HG02763 (cell line): ENCODE measurements around the gene PAH.

ENCODE experiments used
- ATAC-seq: cut with Tn5 transposase; IDR thresholded peaks from one replicate; pipeline ENCODE4 v1.9.1; 2021; ENCODE audit warnings: mild to moderate bottlenecking, moderate library complexity; ENCODE audit not compliant: unreplicated experiment

PAH gene

DNA sequence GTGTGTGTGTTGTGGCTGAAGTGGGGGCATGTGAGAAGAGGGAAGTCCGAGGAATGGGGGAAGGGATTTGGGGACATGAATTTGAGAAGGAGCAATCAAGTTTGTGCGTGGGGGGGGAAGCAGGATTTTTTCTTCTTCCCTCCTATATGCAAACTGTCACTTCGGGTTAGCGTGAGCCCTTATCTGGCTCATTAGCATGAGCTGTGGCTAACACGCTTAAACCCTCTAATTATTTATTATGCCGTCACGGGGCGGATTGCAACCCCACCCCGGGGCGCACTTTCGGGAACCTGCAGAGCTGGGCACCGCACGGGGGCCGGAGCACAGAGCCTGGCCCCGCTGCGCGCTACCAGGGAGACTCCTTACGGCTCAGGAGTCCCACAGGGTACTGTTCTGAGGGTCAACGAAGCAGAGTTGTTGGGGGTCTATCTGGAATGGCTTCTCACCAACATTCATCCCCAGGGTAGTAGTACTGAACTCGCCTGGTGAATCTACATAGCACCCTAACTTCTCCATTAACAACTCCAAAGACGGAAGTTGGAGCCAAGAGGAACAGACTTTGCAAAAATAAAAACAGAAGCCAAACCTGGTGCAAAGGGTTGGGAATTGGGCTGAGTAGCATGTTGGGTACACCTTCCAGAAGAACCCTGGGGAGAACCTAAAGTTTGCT lies 34.0 kb upstream of the PAH start:
- ATAC-seq, result no peak

DNA sequence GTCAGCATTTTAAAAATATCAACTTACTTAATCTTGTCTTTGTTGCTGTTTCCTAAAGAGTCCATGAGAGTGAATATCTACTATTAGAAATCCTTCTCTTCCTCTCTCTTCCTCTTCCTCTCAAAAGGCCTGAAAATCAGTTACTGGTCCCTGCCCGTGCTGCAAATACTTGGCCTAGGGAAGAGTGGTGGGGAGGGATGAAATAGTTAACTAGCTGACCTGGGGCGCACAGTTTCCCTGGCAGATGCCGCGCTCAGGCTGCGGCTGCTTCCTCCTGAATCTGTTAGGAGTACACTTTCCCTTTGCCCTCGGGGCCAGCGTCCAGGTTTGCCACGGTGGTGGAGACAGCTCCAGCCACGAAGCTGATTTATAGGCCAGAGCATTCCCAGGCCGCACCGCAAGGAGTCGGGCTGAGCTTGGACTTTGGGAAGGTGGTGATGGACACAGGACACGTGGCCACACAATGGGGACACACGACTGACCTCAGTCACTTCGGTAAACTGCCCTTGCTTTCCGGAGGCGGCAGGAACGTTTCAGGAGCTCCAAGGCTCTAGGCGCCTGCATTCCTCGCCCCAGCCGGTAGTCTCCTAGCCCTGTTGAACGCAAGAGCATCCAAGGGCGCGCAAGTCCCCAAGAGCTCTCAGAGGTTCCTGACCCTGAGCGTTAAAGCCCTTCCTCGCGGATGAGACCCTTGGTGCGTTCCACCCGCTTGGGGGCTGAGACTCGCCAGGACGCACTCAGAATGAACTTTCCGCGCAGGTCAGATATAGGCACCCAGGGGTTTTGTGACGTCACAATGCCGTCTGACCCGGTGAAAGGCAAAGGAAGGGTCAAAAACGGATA lies 33.3 kb upstream of the PAH start:
- ATAC-seq, result no peak

DNA sequence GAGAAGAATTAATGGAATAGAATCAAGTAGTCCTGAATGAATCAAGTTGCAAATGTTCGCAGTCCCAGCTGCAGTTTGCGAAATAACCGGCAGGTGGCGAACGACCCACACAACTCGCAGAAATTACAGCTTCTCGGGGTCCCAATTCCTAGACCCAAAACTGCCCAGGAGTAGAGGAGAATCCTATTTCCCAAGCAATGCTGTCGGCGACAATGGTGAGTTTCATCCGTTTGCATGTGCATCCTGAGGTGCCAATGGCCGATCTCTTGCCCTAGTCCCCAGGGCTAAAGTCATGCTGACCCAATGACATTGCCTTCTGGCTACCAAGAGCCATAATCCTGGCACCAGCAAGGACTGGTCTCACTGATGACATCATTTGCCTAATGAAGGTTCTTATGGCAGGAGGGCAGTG lies 31.9 kb upstream of the PAH start:
- no peak for ATAC-seq

DNA sequence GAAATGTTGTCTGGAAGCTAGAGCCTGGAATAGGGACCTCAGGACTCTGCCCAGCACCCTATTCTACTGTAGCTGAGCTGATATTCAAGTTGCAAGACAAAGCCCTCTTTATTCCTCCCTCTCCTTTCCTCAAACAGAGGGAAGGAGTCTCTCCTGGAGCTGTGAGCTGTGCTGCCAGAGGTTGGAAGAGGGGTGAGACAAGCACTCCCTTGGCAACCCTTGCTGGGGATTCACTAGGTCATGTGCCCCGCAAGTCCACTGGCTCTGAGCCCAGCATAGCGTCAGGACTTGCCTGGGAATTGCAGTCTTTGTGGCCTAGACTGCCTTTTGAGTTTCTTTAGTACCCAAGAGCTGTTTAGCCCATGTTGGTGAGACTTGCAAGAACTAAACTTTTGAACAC lies 29.0 kb upstream of the PAH start:
- ATAC-seq, result no peak

DNA sequence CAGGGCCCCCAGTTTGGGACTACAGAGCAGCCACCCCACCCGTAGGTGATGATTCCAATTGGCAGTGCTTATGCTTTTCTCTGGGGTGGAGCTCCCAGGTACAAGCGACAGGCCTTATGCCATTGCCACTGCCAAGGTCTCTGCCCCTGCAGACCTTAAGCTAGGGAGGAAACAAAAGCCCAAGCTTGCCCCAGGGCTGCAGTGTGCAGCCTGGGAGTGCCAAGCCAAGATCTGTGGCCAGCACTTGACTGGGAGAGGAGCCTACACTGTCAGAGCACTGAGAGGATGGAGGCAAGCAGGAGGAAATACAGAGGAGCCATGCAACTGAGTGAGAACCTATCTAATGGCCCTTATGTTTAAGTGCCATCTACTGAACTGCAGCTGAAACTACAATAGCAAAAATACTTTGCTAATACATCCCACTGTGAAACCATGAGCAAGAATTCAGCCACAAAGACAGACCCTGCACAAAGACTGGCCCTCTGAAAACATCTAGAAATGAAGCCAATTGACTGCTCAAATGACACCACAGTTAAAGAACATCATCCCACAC lies 22.7 kb upstream of the PAH start:
- ATAC-seq, result no peak

DNA sequence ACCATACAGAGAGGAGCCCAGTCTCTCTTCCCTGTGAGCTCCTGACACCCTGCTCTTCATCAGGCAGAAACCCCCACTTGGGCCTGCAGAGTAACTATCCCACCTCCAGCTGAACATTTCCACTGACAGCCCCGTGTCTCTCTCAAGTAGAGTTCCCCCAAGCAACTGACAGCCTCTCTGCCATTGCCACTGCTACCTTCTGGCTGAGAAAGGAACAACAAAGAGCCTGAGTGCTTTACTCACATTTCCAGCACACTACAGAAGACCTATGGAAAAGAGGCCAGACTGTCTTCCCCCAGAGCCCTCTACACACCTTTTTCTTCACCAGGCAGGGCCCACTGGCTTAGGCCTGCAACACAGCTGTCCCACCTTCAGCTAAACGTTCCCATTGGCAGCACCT lies 22.0 kb upstream of the PAH start:
- ATAC-seq, result no peak

DNA sequence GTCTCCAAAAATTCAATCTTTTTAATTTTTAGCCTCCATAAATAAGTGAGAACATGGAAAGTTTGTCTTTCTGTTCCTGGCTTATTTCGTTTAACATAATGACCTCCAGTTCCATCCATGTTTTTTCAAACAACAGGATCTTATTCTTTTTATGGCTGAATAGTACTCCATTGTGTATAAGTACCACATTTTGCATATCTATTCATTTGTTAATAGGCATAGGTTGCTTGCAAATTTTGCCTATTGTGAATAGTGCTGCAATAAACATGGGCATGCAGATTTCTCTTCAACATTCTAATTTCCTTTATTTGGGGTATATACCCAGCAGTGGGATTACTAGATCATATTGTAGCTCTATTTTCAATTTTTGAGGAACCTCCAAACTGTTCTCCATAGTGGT lies 16.1 kb upstream of the PAH start:
- ATAC-seq, result no peak

DNA sequence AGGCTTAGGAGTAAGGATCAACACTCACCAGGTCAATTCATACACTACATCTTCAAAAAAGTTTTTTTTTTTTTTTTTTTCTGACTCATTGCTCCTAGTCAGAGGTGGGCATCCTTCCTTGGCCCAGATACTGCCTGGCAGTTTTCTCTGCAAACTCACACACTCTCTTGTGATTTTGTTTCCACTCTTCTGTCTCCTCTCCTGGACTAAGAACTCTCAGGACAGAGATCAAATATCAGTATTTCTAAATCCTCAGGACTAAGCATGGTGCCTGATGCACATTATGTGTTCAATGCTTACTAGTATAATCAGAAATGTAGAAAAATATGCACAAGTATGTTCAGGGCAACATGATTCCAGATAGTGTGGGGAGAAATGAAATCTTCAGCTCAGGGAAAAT lies 10.2 kb upstream of the PAH start:
- ATAC-seq, result no peak

DNA sequence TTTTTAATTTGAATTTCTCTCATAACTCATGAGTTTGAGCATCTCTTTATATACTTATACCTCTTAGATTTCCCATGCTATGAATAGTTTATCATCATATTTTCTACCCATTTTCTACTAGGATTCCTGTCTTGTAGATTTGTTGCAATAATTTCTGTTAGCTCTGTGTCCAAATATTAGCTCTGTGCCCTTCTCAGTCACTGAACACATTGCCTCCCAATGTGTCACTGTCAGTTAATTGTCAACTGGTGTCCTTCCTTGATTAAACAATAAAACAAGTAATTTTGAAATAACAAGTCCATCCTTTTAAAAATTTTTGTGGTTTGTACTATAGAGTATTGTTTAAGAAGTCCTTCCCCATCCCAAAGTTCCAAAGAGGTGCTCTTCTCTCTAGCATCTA lies 4.2 kb upstream of the PAH start:
- ATAC-seq, result no peak

DNA sequence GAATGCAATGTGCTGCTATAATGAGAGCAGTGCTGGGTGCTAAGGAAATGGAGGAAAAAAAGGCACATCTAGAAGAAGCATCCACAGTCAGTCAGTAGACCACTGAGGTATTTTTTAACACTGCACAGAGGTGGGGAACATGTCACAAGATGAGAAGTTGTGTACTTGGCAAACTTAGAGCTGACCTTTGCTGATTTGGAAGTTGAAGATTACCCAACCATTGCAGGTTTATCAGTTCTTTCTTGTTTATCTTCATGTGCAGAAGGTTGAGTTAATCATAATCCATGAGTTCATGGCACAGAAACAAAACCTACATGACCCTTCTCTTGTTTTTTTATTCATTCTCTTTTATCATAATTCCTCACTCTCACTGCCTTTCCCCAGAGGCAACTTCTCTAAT lies 3.2 kb upstream of the PAH start:
- no peak for ATAC-seq

DNA sequence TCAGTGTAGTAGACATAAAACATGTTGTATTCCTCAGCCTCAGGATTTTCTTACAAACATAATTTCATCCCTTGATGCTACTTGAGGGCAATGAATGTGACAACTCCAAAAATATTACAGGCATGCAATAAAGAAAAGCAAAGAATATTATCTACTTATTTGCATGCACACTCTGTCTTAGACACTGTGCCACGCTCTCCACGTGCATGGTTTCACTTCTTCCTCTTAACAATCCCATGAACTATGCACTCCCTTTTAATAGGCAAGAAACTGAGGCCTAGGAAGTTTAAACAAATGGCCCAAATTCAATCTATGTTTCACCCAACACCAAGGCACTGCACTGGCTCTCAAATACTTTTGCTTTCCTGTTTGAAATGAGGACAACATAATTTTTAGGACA lies 1.8 kb upstream of the PAH start:
- ATAC-seq, result no peak

DNA sequence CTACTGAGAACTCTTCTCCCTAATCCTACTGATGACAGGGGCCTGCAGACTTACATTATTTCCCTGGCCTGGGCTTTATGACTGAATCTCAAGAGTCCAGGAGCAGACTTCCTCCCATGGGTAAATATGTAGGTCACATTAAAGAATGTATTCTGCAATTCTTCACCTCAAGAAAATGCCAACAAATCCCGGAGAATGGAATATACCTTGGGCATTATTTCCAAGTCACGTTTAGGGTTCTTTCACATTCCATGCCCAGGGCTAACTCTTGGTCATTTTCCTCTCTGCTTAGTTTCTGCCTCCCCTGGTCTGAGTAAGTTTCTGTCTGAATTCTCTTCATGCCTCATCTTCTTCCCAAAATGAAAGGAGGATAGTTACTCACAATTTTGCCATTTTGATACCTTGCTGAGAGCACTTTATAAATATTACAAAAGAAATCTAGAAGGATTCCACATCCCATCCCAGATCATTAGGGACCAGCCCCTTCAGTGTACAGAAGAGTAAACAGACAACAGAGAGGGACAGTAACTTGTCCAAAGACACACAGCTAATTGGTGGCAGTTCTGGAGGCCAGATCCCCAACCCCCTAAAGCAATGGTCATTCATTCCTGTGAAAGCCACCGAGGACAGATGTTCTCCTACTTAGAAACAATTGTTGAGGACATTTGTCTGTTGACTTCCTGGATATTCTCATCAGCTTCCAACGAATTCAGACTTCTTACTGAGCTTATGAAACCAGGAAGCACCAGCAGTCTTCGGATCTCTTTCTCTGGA lies 605 bp downstream of the PAH start:
- no peak for ATAC-seq

DNA sequence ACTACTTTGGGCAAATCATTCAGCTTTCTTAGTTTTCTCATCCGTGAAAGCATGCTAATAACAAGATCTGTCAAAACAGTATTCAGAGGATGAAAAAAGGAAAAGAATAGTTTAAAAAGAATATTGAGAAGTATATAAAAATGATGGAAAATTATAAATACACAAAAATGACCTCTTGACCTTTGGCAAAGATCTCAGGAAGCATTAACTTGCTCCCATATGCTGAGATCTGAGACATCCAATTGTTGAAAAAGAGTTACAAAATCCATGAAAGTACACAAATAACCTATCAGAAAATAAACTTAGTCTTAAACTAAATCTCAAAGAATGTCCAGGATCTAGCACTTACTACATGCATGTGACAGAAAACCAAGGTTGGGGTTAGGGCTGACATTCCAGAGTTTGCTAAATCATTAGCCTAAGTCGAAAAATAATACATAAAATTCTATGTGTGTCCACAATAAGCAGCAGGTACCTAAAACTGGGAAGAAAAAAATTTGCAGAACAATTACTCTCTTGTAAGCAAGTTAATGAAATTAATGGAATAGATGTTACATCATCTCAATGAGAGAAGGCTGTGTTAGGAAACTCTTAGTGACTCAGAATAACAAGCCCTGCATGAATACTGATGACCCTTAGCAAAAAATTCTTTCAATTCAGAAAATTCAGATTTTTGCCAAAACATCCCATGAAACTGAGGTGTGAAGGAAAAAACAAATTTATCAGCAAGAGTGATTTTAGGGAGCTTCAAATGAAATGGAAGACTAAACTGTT lies 3.4 kb downstream of the PAH start:
- ATAC-seq, result no peak

DNA sequence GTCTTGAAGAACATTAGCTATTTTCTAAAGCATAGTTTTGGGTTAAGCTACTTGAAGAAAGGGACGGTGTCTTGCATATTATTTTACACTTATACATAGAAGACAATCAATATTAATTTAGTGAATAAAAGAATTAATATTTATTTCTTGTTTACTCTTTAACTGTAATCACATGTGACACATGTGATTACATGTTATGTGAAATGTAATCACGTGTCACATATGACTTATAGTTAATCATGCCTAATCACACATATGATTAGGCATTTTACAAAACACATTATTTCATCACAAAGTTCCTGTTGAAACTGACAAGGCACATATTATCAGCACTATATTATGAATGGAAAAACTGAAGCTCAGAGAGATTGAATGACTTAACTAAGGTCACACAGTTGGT lies 4.8 kb downstream of the PAH start:
- no peak for ATAC-seq

DNA sequence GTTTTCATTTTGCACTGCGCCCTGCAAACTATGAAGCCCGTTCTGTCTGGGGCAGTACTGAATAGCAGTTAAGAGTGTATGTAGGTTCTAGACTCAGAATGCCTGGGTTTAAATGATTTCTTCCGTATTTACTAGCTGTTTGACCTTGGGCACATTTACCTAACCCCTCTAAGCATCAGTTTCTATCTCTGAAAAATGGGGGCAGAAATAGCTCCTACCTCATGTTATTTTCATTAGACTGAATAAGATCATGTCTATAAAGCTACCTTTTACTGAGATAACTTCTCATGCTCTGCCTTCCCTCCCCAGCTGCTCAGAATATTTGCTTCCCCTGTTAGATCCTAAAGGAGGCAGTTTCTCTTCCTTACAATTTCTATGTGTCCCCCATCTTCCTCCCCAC lies 5.7 kb downstream of the PAH start:
- no peak for ATAC-seq

DNA sequence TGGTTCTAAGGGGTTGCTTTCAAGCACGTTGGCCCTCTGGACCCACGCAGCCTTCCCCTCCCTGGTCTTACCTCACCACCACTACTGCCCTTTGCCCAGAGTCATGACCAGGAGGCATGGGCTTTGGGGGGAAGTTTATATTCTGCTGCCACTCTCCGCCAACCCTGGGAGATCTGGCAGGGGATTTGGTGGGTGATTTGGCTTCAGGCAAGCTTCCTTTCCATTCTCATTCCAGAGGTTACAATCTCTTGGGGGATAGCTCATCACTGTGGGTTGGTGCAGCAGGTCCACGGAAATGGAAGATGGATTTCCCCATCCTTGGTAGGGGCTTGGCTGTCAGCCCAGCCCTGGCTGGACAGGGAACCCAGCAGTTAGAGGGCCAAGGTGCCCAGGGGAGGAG lies 6.3 kb downstream of the PAH start:
- no peak for ATAC-seq

DNA sequence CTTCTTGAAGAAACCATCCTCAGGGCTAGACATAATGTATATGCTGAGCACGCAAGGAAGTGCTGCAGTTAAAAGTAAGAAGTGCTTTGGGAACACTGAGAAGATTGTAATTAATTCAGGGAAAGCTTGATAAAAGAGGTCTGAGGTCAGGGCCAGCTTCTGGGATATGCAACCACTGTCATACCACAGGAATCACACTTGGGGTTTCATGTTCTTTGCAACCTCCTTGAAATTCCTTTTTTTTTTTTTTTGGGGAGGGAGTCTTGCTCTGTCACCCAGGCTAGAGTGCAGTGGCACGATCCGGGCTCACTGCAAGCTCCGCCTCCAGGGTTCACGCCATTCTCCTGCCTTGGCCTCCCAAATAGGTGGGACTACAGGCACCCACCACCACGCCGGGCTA lies 6.9 kb downstream of the PAH start:
- no peak for ATAC-seq

DNA sequence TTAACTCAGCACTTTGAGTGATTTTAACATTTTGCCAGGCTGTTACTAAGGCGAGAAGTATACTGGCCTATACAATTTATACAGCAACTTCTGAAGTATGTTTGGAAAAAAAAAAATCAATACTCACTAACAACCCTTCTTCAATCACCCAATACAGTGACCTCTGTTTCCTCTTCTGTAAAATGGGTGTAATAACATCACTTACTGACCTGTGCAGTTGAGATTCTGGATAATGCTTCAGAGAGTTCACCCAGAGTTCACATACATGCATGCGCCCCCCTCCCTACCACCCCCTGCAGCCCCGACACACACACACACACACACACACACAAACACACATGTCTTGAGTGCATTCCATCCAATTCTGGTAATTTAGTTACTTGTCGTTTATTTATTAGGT lies 9.1 kb downstream of the PAH start:
- no peak for ATAC-seq

DNA sequence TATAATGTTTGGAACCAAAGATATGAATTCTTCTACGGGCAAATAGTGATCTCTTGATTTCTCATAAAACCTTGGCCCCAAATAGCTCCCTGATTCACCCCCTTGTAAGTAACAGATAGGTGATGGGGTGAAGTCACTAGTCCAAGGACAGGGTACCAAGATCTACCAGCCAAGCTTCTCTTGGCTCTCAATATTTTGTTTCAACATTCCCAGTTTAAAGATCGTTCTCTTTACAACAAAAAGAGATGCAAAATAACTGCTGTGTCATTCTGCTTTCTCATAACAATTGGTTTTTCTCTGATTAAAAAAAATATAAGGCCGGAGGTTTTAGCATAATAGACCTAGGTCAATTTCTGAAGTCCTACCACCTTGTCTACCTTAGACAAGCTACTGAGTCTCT lies 11.8 kb downstream of the PAH start:
- no peak for ATAC-seq

DNA sequence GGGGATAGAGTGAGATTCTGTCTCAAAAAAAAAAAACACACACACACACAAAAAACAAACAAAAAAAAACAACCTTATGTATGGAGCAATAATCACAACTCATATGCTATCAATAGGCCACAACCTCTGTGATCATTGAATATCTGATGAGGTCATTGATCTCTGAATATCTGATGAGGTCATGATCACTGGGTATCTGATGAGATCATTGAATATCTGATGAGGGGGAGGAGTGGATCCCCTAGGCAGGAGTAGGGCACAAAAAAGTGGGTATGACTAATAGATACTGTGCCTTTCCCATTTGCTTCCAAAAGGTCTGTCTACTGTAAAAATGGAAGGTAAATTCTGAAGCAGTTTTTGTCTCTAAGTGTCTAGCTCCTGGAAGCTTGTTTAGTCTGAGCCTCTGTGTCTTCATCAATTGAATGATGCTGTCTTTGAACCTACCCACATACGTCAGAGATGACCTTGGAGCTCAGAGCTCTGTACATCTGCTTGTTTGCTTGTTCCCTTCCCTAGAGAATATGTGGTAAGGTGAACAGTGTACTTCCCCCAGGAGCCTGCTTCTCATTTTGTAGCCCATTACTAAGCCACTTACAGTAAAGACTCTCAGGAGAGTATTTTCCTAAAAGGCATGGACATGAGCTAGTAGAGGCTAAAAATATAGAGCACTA lies 13.6 kb downstream of the PAH start:
- ATAC-seq, result no peak
